ENCODE data around the gene HOXC5. TPM values are rescaled to one million over a fixed set of nuclear protein-coding genes. Genes with fewer than 3 reads are reported as not detected.

Gene HOXC5
- total RNA-seq, 1 donor from 2014 or later, result not detected

- no peak for DNase-seq (ENCODE audit: low read depth, low spot score)
Measured at GRCh38 chr12:54006559-54007220, 26.2 kb upstream of the HOXC5 start.

GRCh38 chr12:54007538-54008259 lies 25.2 kb upstream of the HOXC5 start:
- DNase-seq (ENCODE audit: low read depth, low spot score), result no peak

- DNase-seq (ENCODE audit: low read depth, low spot score), result no peak
Measured at GRCh38 chr12:54008260-54008552, 24.6 kb upstream of the HOXC5 start.

GRCh38 chr12:54009171-54010052 lies 23.4 kb upstream of the HOXC5 start:
- no peak for DNase-seq (ENCODE audit: low read depth, low spot score)

GRCh38 chr12:54010053-54010971 lies 22.5 kb upstream of the HOXC5 start:
- no peak for DNase-seq (ENCODE audit: low read depth, low spot score)

GRCh38 chr12:54010972-54011664 lies 21.7 kb upstream of the HOXC5 start:
- no peak for DNase-seq (ENCODE audit: low read depth, low spot score)

- no peak for DNase-seq (ENCODE audit: low read depth, low spot score)
Measured at GRCh38 chr12:54011665-54012532, 21.0 kb upstream of the HOXC5 start.

GRCh38 chr12:54012631-54013409 lies 20.0 kb upstream of the HOXC5 start:
- DNase-seq (ENCODE audit: low read depth, low spot score), result no peak

- no peak for DNase-seq (ENCODE audit: low read depth, low spot score)
Measured at GRCh38 chr12:54014377-54015017, 18.4 kb upstream of the HOXC5 start.

- DNase-seq (ENCODE audit: low read depth, low spot score), result no peak
Measured at GRCh38 chr12:54015018-54015931, 17.6 kb upstream of the HOXC5 start.

- no peak for DNase-seq (ENCODE audit: low read depth, low spot score)
Measured at GRCh38 chr12:54016051-54016450, 16.8 kb upstream of the HOXC5 start.

GRCh38 chr12:54016478-54016964 lies 16.3 kb upstream of the HOXC5 start:
- no peak for DNase-seq (ENCODE audit: low read depth, low spot score)

GRCh38 chr12:54017027-54017788 lies 15.6 kb upstream of the HOXC5 start:
- DNase-seq (ENCODE audit: low read depth, low spot score), result no peak

GRCh38 chr12:54017878-54018467 lies 14.9 kb upstream of the HOXC5 start:
- DNase-seq (ENCODE audit: low read depth, low spot score), result no peak

- no peak for DNase-seq (ENCODE audit: low read depth, low spot score)
Measured at GRCh38 chr12:54018468-54018984, 14.3 kb upstream of the HOXC5 start.
